SK-N-SH treated with all-trans-retinoic acid at 6 μM for 48 hours (cell line): ENCODE results near the gene NRXN3.

Experiments used
- ATAC-seq: fragments of 200-7000 bp; cut with Tn5 transposase; 3 replicates; pipeline ENCODE4 v1.9.1; 2020; ENCODE audit warnings: mild to moderate bottlenecking, moderate library complexity
- ARNTL ChIP-seq: fragments of 450-650 bp; formaldehyde crosslinking; IDR thresholded peaks from 2 replicates; pipeline ENCODE4 v1.5.0; 2020; ENCODE audit warnings: low read depth, mild to moderate bottlenecking, moderate library complexity, borderline replicate concordance
- BACH2 ChIP-seq: fragments of 250-450 bp; sonication (Bioruptor Pico); IDR thresholded peaks from 2 replicates; pipeline ENCODE4 v1.9.0; 2021; ENCODE audit warnings: mild to moderate bottlenecking, borderline replicate concordance
- CREB5 ChIP-seq: fragments of 250-450 bp; sonication (Bioruptor Pico); IDR thresholded peaks from 2 replicates; pipeline ENCODE4 v1.5.1; 2020; ENCODE audit warnings: low read depth, mild to moderate bottlenecking, moderate library complexity
- CSDC2 ChIP-seq: fragments of 250-450 bp; sonication (Bioruptor Pico); IDR thresholded peaks from 2 replicates; pipeline ENCODE4 v1.5.0; 2020; ENCODE audit warnings: mild to moderate bottlenecking, moderate library complexity
- CSRNP3 ChIP-seq: fragments of 250-450 bp; sonication (Bioruptor Pico); IDR thresholded peaks from 2 replicates; pipeline ENCODE4 v1.5.1; 2021; ENCODE audit warnings: mild to moderate bottlenecking, moderate library complexity
- ESRRG ChIP-seq: fragments of 250-450 bp; sonication (Bioruptor Pico); IDR thresholded peaks from 2 replicates; pipeline ENCODE4 v1.6.1; 2021; ENCODE audit warnings: mild to moderate bottlenecking
- GLIS3 ChIP-seq: fragments of 250-450 bp; sonication (Bioruptor Pico); IDR thresholded peaks from 2 replicates; pipeline ENCODE4 v1.5.0; 2020; ENCODE audit warnings: mild to moderate bottlenecking, moderate library complexity
- ISL1 ChIP-seq: fragments of 250-450 bp; sonication (Bioruptor Pico); IDR thresholded peaks from 2 replicates; pipeline ENCODE4 v2.1.2; 2022; ENCODE audit warnings: mild to moderate bottlenecking, moderate library complexity
- OSR1 ChIP-seq: fragments of 250-450 bp; sonication (Bioruptor Pico); IDR thresholded peaks from 2 replicates; pipeline ENCODE4 v1.8.0; 2022; ENCODE audit warnings: moderate library complexity, mild to moderate bottlenecking, inconsistent platforms
- POU6F1 ChIP-seq: fragments of 250-450 bp; sonication (Bioruptor Pico); IDR thresholded peaks from 2 replicates; pipeline ENCODE4 v1.8.0; 2021; ENCODE audit warnings: low read depth, mild to moderate bottlenecking, moderate library complexity, borderline replicate concordance
- PPARA ChIP-seq: fragments of 250-450 bp; sonication (Bioruptor Pico); IDR thresholded peaks from 2 replicates; pipeline ENCODE4 v1.5.0; 2020; ENCODE audit warnings: mild to moderate bottlenecking, borderline replicate concordance
- RARB ChIP-seq: fragments of 250-450 bp; sonication (Bioruptor Pico); IDR thresholded peaks from 2 replicates; pipeline ENCODE4 v1.8.0; 2021; ENCODE audit warnings: mild to moderate bottlenecking, moderate library complexity
- SNAI2 ChIP-seq: fragments of 250-450 bp; sonication (Bioruptor Pico); IDR thresholded peaks from 2 replicates; pipeline ENCODE4 v1.5.0; 2020; ENCODE audit warnings: mild to moderate bottlenecking, moderate library complexity
- TCF4 ChIP-seq: fragments of 250-450 bp; sonication (Bioruptor Pico); IDR thresholded peaks from 2 replicates; pipeline ENCODE4 v1.8.0; 2021; ENCODE audit warnings: mild to moderate bottlenecking, moderate library complexity, borderline replicate concordance
- TOX ChIP-seq: fragments of 250-450 bp; sonication (Bioruptor Pico); IDR thresholded peaks from 2 replicates; pipeline ENCODE4 v1.8.0; 2021; ENCODE audit warnings: mild to moderate bottlenecking, moderate library complexity, borderline replicate concordance
- ZC3H10 ChIP-seq: fragments of 250-450 bp; sonication (Bioruptor Pico); IDR thresholded peaks from 2 replicates; pipeline ENCODE4 v1.5.1; 2021; ENCODE audit warnings: mild to moderate bottlenecking, moderate library complexity
- ZFP3 ChIP-seq: fragments of 250-450 bp; sonication (Bioruptor Pico); IDR thresholded peaks from 2 replicates; pipeline ENCODE4 v1.5.0; 2020; ENCODE audit warnings: mild to moderate bottlenecking, moderate library complexity
- ZFP30 ChIP-seq: fragments of 450-650 bp; formaldehyde crosslinking; IDR thresholded peaks from 2 replicates; pipeline ENCODE4 v1.5.0; 2022; ENCODE audit warnings: mild to moderate bottlenecking, moderate library complexity
- ZNF565 ChIP-seq: fragments of 450-650 bp; formaldehyde crosslinking; conservative IDR thresholded peaks from 2 replicates; pipeline ENCODE4 v1.5.0; 2020; ENCODE audit warnings: low read depth, mild to moderate bottlenecking, moderate library complexity
- ZNF70 ChIP-seq: fragments of 450-650 bp; formaldehyde crosslinking; IDR thresholded peaks from 2 replicates; pipeline ENCODE4 v1.5.0; 2020; ENCODE audit warnings: mild to moderate bottlenecking, moderate library complexity
- ZNF8 ChIP-seq: fragments of 450-650 bp; formaldehyde crosslinking; IDR thresholded peaks from 2 replicates; pipeline ENCODE4 v1.5.0; 2020; ENCODE audit warnings: mild to moderate bottlenecking, moderate library complexity
- TF ChIP-seq, protein P1 (sequence below): fragments of 250-450 bp; sonication (Bioruptor Pico); IDR thresholded peaks from 2 replicates; pipeline ENCODE4 v1.8.0; 2020; ENCODE audit warnings: mild to moderate bottlenecking, moderate library complexity, borderline replicate concordance

NRXN3 gene

DNA sequence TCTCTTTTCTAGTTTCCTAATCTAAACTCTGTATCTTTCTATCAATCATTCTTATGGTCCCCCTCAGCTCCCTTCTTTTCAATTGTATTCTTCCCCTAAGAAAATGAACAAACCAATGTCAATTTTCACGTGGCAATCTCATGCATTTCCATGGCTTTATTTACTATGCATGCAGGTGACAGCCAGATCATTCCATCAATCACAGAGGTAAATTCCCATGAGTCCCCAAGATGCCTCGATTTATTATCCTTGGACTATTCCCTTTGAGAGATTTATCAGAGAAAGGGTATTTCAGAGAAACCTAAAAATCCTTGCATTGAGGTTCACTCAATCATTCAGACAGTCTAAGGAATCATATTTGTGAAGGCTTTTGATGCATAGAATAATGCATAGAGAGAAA is 1739.9 kb downstream of the NRXN3 start:
- ATAC-seq, result no peak
- TF ChIP-seq OSR1 (CRISPR knock-in tag), result no peak
- no peak for TF ChIP-seq RARB

DNA sequence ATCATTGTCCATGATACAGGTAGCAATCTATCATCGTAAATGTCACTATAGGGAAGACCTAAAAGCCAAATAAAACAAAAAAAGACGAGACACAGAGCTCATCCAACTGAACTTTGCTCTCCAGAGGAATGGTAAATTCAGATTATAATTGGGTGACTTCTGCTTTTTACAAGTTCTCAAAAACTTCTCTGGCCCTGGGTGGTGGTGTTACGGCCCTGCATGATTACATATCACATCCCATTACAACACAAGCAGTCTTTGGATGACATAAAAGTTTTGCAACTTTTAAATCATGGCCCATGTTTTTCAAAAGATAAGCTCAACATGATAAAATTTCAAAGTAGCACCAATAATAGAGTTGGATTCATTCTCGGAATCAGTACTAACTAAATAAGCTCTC is 1741.6 kb downstream of the NRXN3 start:
- TF ChIP-seq CSRNP3 (no peak), OSR1 (CRISPR knock-in tag) (no peak), CSDC2 (CRISPR knock-in tag) (no peak)

DNA sequence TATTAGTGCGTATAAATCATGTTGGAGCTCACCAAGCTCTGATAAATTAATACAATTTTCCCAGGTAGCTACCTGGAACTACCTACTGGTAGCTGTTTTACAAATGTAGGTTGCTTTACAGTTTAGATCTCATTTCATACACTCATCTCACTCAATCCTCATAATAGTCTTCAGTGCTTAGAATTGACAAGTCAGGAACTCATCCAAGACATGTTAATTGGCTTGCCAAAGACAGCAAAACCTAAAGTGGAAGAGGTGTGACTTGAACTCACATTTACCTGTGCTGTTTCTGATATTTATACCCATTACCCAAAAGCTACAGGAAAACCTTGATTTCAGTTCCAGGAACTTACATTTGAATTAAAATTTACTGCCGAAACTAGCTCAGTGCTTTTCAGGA is 1744.4 kb downstream of the NRXN3 start:
- no peak for ATAC-seq
- no peak for TF ChIP-seq ARNTL (CRISPR knock-in tag)
- no peak for TF ChIP-seq ZFP30 (CRISPR knock-in tag)
- TF ChIP-seq ESRRG (CRISPR knock-in tag), result no peak
- no peak for TF ChIP-seq ZFP3 (CRISPR knock-in tag)
- TF ChIP-seq GLIS3 (CRISPR knock-in tag), result no peak
- no peak for TF ChIP-seq ISL1 (CRISPR knock-in tag)
- no peak for TF ChIP-seq ZNF70 (CRISPR knock-in tag)
- no peak for TF ChIP-seq CSRNP3
- TF ChIP-seq CREB5 (CRISPR knock-in tag), result no peak
- TF ChIP-seq SNAI2 (CRISPR knock-in tag), result no peak
- TF ChIP-seq, all 23 proteins: peak for 0

More for the DNA sequence above, 1741.6 kb downstream of the NRXN3 start:
- no peak for ATAC-seq

- TF ChIP-seq TOX (CRISPR knock-in tag), result no peak
- no peak for TF ChIP-seq PPARA (CRISPR knock-in tag)
- no peak for TF ChIP-seq ESRRG (CRISPR knock-in tag)
- TF ChIP-seq ZNF8 (CRISPR knock-in tag), result no peak
- TF ChIP-seq ZNF565 (CRISPR knock-in tag), result no peak
- ATAC-seq, result no peak
These were observed 1745.2 kb downstream of the NRXN3 start for GRCh38 chr14:79915406-79915805.

- TF ChIP-seq ZNF8 (CRISPR knock-in tag) (no peak), ZC3H10 (no peak), TOX (CRISPR knock-in tag) (no peak), ISL1 (CRISPR knock-in tag) (no peak), ZFP30 (CRISPR knock-in tag) (no peak), ZNF70 (CRISPR knock-in tag) (no peak), CSDC2 (CRISPR knock-in tag) (no peak), TCF4 (CRISPR knock-in tag) (no peak), ZFP3 (CRISPR knock-in tag) (no peak), RARB (no peak), ESRRG (CRISPR knock-in tag) (no peak), PPARA (CRISPR knock-in tag) (no peak), POU6F1 (CRISPR knock-in tag) (no peak), CREB5 (CRISPR knock-in tag) (no peak), GLIS3 (CRISPR knock-in tag) (no peak), CSRNP3 (no peak), BACH2 (CRISPR knock-in tag) (no peak), OSR1 (CRISPR knock-in tag) (no peak), ZNF565 (CRISPR knock-in tag) (no peak)
- TF ChIP-seq, protein P1, sequence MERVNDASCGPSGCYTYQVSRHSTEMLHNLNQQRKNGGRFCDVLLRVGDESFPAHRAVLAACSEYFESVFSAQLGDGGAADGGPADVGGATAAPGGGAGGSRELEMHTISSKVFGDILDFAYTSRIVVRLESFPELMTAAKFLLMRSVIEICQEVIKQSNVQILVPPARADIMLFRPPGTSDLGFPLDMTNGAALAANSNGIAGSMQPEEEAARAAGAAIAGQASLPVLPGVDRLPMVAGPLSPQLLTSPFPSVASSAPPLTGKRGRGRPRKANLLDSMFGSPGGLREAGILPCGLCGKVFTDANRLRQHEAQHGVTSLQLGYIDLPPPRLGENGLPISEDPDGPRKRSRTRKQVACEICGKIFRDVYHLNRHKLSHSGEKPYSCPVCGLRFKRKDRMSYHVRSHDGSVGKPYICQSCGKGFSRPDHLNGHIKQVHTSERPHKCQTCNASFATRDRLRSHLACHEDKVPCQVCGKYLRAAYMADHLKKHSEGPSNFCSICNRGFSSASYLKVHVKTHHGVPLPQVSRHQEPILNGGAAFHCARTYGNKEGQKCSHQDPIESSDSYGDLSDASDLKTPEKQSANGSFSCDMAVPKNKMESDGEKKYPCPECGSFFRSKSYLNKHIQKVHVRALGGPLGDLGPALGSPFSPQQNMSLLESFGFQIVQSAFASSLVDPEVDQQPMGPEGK (CRISPR knock-in tag), result no peak
- TF ChIP-seq, all 23 proteins: peak for 0
- no peak for ATAC-seq
These were observed 1746.1 kb downstream of the NRXN3 start for GRCh38 chr14:79916281-79916680.
